Muscle layer of duodenum (tissue), 2 donors: ENCODE measurements around the gene ARHGEF3.
"Not testable (repeated sequence)": the region's sequence is repeated elsewhere in the genome, so short reads cannot be mapped to it uniquely, and the experiment has no call there.

Source experiments
- H3K27ac ChIP-seq: one replicate; pipeline ENCODE4 v1.7.0; 2013; ENCODE audit warnings: mild to moderate bottlenecking, low read length
- H3K27me3 ChIP-seq: one replicate; pipeline ENCODE4 v1.7.0; 2013; ENCODE audit warnings: low read depth, mild to moderate bottlenecking, control low read depth, low read length
- H3K36me3 ChIP-seq, 2 donors: one replicate each; pipeline ENCODE4 v1.7.0; 2013; ENCODE audit warnings: low read length in 2 of 2, control low read depth in 1 of 2, mild to moderate bottlenecking in 1 of 2; ENCODE audit not compliant: insufficient read depth in 2 of 2, control insufficient read depth in 1 of 2
- H3K4me1 ChIP-seq, 2 donors: one replicate each; pipeline ENCODE4 v1.7.0; 2013; ENCODE audit warnings: low read length in 2 of 2, mild to moderate bottlenecking in 2 of 2, control low read depth in 1 of 2, moderate library complexity in 1 of 2; ENCODE audit not compliant: insufficient read depth in 2 of 2, control insufficient read depth in 1 of 2
- H3K4me3 ChIP-seq, 2 donors: one replicate each; pipeline ENCODE4 v1.7.0; 2013; ENCODE audit warnings: low read length in 2 of 2, low read depth in 1 of 2, mild to moderate bottlenecking in 1 of 2
- H3K9me3 ChIP-seq, 2 donors: one replicate each; pipeline ENCODE4 v1.7.0; 2013; ENCODE audit warnings: low read length in 2 of 2, control low read depth in 1 of 2, mild to moderate bottlenecking in 1 of 2; ENCODE audit not compliant: control insufficient read depth in 1 of 2
- donor health status: healthy.

The ARHGEF3 gene

GRCh38 chr3:56707412-56707811 is 94.3 kb downstream of the ARHGEF3 start:
- H3K4me1 ChIP-seq, H3K27ac ChIP-seq, H3K36me3 ChIP-seq, H3K9me3 ChIP-seq, H3K4me3 ChIP-seq, H3K27me3 ChIP-seq: not testable (repeated sequence)

GRCh38 chr3:56706629-56707028 is 95.1 kb downstream of the ARHGEF3 start:
- Histone ChIP-seq H3K27ac (no peak overlapping the region), H3K36me3 (no peaks in the 10 kb centered on the region), H3K9me3 (no peaks in the 10 kb centered on the region), H3K4me1 (no peaks in the 10 kb centered on the region), H3K4me3 (no peak overlapping the region), H3K27me3 (no peaks in the 10 kb centered on the region)

DNA sequence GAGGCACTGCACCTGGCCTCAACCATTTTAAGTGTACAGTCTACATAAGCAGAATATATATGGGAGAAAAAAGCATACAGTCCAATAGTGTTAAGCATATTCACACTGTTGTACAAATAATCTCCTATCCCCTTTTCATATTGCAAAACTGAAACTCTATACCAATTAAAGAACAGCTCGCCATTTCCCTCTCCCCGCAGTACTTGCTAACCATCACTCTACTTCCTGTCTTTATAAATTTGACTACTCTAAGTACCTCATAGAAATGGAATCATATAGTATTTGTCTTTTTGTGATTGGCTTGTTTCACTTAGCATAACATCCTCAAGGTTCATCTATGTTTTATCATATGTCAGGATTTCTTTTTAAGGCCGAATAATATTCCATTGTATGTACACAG is 97.0 kb downstream of the ARHGEF3 start:
- Histone ChIP-seq H3K27me3 (no peaks in the 10 kb centered on the region), H3K9me3 (no peaks in the 10 kb centered on the region), H3K36me3 (no peaks in the 10 kb centered on the region), H3K4me3 (no peak overlapping the region), H3K27ac (no peak overlapping the region), H3K4me1 (no peaks in the 10 kb centered on the region)

GRCh38 chr3:56702490-56703315 is 99.0 kb downstream of the ARHGEF3 start:
- Histone ChIP-seq H3K36me3 (no peaks in the 10 kb centered on the region), H3K27me3 (no peaks in the 10 kb centered on the region), H3K4me3 (no peak overlapping the region), H3K4me1 (no peaks in the 10 kb centered on the region), H3K27ac (no peak overlapping the region), H3K9me3 (no peaks in the 10 kb centered on the region)

GRCh38 chr3:56700151-56700550 is 101.6 kb downstream of the ARHGEF3 start:
- Histone ChIP-seq H3K9me3 (no peaks in the 10 kb centered on the region), H3K27ac (no peak overlapping the region), H3K4me3 (no peak overlapping the region), H3K27me3 (no peaks in the 10 kb centered on the region), H3K4me1 (no peaks in the 10 kb centered on the region), H3K36me3 (no peaks in the 10 kb centered on the region)

DNA sequence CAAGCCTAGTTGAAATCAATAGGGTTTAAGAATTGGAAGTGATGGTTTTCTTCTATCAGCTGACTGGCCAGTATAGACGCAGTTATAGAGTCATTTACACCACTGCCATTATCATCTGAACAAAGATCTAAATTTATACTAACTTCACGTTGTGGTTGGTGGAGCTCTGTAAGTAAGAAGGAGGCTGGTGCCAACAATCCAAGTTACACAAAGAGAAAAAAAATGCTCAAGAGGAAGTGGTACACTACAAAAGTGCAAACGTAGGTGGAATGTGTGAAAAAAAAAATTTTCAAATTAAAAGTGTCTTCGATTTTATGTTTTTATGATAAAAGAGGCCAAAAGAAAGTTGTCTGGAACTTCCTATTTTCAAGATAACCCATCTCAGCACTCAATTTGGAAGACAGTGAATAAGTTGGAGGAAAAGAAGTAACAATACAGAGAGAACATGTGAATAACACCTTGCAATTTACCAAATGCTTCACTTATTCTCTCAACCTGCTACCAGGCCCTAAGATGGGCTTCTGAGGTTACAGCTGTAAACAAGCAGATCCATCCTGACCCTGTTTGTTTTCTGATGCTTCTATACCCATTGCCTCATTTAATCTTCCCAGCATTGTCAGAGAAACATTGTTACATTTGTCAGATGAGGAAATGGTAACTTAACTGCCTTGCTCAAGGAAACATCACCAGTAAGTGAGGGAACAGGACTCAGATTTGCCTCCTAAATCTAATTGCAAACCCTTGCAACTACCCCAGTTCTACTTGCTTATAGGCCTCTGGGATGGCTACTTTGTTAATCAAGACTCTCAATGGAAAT is 106.7 kb downstream of the ARHGEF3 start:
- Histone ChIP-seq H3K4me3 (no peak overlapping the region), H3K9me3 (no peaks in the 10 kb centered on the region), H3K36me3 (no peaks in the 10 kb centered on the region), H3K4me1 (no peaks in the 10 kb centered on the region), H3K27me3 (no peaks in the 10 kb centered on the region), H3K27ac (no peak overlapping the region)

- Histone ChIP-seq H3K4me1 (no peaks in the 10 kb centered on the region), H3K9me3 (no peaks in the 10 kb centered on the region), H3K36me3 (no peaks in the 10 kb centered on the region), H3K4me3 (no peak overlapping the region), H3K27ac (no peak overlapping the region), H3K27me3 (no peaks in the 10 kb centered on the region)
Observed at GRCh38 chr3:56693750-56694149, 108.0 kb downstream of the ARHGEF3 start.

DNA sequence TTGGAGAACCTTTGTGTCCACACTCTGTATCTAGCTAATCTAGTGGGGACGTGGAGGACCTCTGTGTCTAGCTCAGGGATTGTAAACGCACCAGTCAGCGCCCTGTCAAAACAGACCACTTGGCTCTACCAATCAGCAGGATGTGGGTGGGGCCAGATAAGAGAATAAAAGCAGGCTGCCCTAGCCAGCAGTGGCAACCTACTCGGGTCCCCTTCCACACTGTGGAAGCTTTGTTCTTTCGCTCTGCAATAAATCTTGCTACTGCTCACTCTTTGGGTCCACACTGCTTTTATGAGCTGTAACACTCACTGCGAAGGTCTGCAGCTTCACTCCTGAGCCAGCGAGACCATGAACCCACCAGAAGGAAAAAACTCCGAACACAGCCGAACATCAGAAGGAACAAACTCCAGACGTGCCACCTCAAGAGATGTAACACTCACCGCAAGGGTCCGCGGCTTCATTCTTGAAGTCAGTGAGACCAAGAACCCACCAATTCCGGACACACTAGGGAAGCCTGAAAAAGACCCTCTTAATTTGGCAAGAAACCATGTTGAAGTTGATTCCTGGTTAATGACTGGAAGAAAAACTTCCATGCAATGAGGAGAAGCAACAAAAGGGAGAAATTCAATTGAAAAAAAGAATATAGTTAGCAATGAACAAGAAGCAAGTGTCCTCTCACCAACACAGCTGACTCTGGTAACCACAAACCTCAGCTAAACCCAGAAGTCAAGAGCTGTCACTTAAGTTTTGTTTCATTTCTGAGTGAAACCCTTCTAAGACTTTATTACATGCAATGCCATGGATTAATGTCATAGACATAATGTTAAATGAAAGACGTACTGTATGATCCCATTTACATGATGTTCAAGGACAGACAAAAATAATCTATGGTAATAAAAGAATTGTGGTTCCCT is 109.0 kb downstream of the ARHGEF3 start:
- H3K4me3 ChIP-seq, H3K36me3 ChIP-seq, H3K27me3 ChIP-seq, H3K9me3 ChIP-seq, H3K4me1 ChIP-seq, H3K27ac ChIP-seq: not testable (repeated sequence)

DNA sequence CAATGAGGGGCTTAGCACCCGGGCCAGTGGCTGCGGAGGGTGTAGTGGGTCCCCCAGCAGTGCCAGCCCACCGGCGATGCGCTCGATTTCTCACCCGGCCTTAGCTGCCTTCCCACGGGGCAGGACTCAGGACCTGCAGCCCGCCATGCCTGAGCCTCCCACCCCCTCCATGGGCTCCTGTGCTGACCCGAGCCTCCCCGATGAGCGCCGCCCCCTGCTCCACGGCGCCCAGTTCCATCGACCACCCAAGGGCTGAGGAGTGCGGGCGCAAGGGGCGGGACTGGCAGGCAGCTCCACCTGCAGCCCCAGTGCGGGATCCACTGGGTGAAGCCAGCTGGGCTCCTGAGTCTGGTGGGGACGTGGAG is 109.8 kb downstream of the ARHGEF3 start:
- H3K36me3 ChIP-seq, H3K9me3 ChIP-seq, H3K27ac ChIP-seq, H3K4me3 ChIP-seq, H3K27me3 ChIP-seq, H3K4me1 ChIP-seq: not testable (repeated sequence)

- H3K36me3 ChIP-seq: no peaks in the 10 kb centered on the region
- no peaks in the 10 kb centered on the region for H3K4me1 ChIP-seq
- H3K4me3 ChIP-seq: no peak overlapping the region
- no peak overlapping the region for H3K27ac ChIP-seq
- no peaks in the 10 kb centered on the region for H3K9me3 ChIP-seq
- H3K27me3 ChIP-seq: no peaks in the 10 kb centered on the region
Observed at GRCh38 chr3:56691165-56692000, 110.4 kb downstream of the ARHGEF3 start.
